T-cell (primary cell): ENCODE data around the gene DNAAF2. TPM values are rescaled to one million over a fixed set of nuclear protein-coding genes. Genes with fewer than 3 reads are reported as not detected.

Experiments
- ATAC-seq, 4 experiments: fragments of 200-7000 bp in 3 of 4; fragments of 150-1000 bp in 1 of 4; cut with Tn5 transposase; replicated peaks in 1 of 4; 1 replicate in 3 of 4; 2 replicates in 1 of 4; pipeline ENCODE4 v1.10.0; 2021; ENCODE audit warnings: moderate library complexity in 3 of 4, mild to moderate bottlenecking in 2 of 4, moderate number of reproducible peaks in 1 of 4
- CTCF ChIA-PET, 2 donors: fragments of 300-600 bp; sonication (Branson Sonifier 250); formaldehyde crosslinking; loops; one replicate each; lab custom pipeline; 2022; ENCODE audit warnings: antibody characterized with exemption in 2 of 2; lab: Charles Lee
- POLR2A ChIA-PET, 2 donors: fragments of 300-600 bp; sonication (Branson Sonifier 250); formaldehyde crosslinking; loops; one replicate each; lab custom pipeline; 2022; ENCODE audit warnings: antibody characterized with exemption in 2 of 2; lab: Charles Lee
- DNase-seq, 35 experiments: peaks; one replicate each; pipeline versions ENCODE4 v3.0.0 to v3.0.0-alpha.2; 2013 to 2023
- H3K27ac ChIP-seq: one replicate; pipeline ENCODE4 v1.5.1; 2013; ENCODE audit warnings: low read length
- H3K27me3 ChIP-seq, 2 experiments: replicated peaks in 1 of 2; 1 replicate in 1 of 2; 2 replicates in 1 of 2; pipeline versions ENCODE4 v1.6.1 to v1.7.0; 2013; ENCODE audit warnings: low read length in 1 of 2, mixed read lengths in 1 of 2; ENCODE audit not compliant: control insufficient read depth in 2 of 2, insufficient read depth in 2 of 2; ENCODE audit errors: extremely low read depth in 1 of 2
- H3K36me3 ChIP-seq, 2 donors: 1 replicate in 1 of 2; 2 replicates in 1 of 2; pipeline versions ENCODE4 v1.6.1 to v1.7.0; 2013; ENCODE audit warnings: low read length in 1 of 2; ENCODE audit not compliant: control insufficient read depth in 2 of 2, insufficient read depth in 1 of 2; ENCODE audit errors: extremely low read depth in 1 of 2
- H3K4me1 ChIP-seq, 2 experiments: 1 replicate in 1 of 2; 2 replicates in 1 of 2; pipeline versions ENCODE4 v1.6.1 to v1.7.0; 2013; ENCODE audit warnings: low read length in 2 of 2, mixed read lengths in 1 of 2; ENCODE audit not compliant: insufficient read depth in 2 of 2, control insufficient read depth in 1 of 2; ENCODE audit errors: extremely low read depth in 1 of 2
- H3K4me3 ChIP-seq, 2 donors: 1 replicate in 1 of 2; 2 replicates in 1 of 2; pipeline versions ENCODE4 v1.5.1 to v1.7.0; 2013; ENCODE audit warnings: mild to moderate bottlenecking in 2 of 2, low read length in 1 of 2, moderate library complexity in 1 of 2; ENCODE audit not compliant: control insufficient read depth in 1 of 2; ENCODE audit errors: extremely low read depth in 1 of 2
- H3K9me3 ChIP-seq: 2 replicates; pipeline ENCODE4 v1.7.0; 2013
- H3K27ac Mint-ChIP-seq, 2 donors: one replicate each; pipeline ENCODE4 v1.8.0; 2020 to 2021; ENCODE audit warnings: mild to moderate bottlenecking in 2 of 2, mixed read lengths in 2 of 2
- H3K27me3 Mint-ChIP-seq, 2 donors: one replicate each; pipeline ENCODE4 v1.8.0; 2021 to 2022; ENCODE audit warnings: mixed read lengths in 2 of 2
- H3K36me3 Mint-ChIP-seq: one replicate; pipeline ENCODE4 v1.8.0; 2021; ENCODE audit warnings: mixed read lengths
- H3K4me1 Mint-ChIP-seq, 3 donors: one replicate each; pipeline ENCODE4 v1.8.0; 2020 to 2022; ENCODE audit warnings: mixed read lengths in 3 of 3, mild to moderate bottlenecking in 1 of 3
- H3K4me3 Mint-ChIP-seq, 3 donors: one replicate each; pipeline ENCODE4 v1.8.0; 2020 to 2022; ENCODE audit warnings: mild to moderate bottlenecking in 3 of 3, mixed read lengths in 3 of 3, moderate library complexity in 3 of 3
- H3K9me3 Mint-ChIP-seq, 3 donors: one replicate each; pipeline ENCODE4 v1.8.0; 2020 to 2022; ENCODE audit warnings: mixed read lengths in 3 of 3
- WGBS: methylation state at CpG from one replicate; pipeline ENCODE4 v1.1.5; 2013; ENCODE audit warnings: missing lambda C conversion rate; ENCODE audit not compliant: insufficient coverage; 5-methylcytosine and 5-hydroxymethylcytosine counted together
- total RNA-seq, 35 experiments: library from RNA in 6 of 35; stranded (reverse) in 6 of 35; fragments of 120-200 nt in 1 of 35; gene quantifications; one replicate each; pipeline versions ENCODE4 v1.2.1 to v1.2.4 and lab custom pipeline; 2013 to 2026

The DNAAF2 gene
- total RNA-seq, 5 donors from 2014 or later (not counting 1 experiment from before 2014, with no cell fraction given) = 8.2 to 26.7 (median 10.0) TPM

DNA sequence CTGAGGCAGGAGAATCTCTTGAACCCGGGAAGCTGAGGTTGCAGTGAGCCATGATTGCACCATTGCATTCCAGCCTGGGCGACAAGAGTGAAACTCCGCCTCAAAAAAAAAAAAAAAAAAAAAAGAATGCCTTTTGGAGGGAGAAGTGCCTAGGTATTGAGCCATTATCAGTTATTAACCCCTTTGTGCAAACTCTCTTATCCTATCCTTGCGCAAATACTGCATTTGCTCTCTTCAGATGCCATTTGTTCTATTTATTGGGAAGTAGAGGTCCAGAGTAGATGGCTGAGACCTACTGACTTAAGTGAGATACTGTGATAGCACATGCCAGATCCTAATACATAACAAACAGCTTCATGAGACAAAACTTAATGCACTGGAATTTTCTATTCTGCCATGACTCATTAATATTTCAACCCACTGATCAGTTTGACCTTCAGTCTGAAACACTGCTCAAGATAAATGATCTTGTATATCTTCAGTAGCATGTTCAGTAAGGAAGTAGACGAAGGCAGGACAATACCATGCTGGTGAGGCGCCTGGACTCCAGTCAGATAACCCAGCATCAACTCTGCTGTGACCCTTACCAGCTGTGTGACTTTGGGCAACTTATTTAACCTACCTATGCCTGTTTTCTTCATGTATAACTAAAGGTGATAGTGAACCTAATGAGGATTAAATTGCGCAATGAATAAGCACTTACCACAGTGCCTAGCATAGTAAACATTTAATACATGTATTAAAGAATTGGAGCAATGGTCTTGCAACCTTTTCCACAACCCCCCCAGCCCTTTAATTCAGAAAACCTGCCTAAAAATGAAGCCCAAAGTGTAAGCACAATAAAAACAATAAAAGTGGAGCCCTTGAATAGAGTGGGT lies 5.7 kb upstream of the DNAAF2 start:
- no peaks in the 10 kb centered on the region for H3K27me3 Mint-ChIP-seq
- peaks cover 43 to 68% (median 62%) of the 10 kb centered on the region in 3 donors for H3K4me1 Mint-ChIP-seq

GRCh38 chr14:49637534-49638078 lies 2.6 kb upstream of the DNAAF2 start:
- Histone ChIP-seq H3K27ac (no peak overlapping the region), H3K36me3 (peaks cover 0 to 11% of the 10 kb centered on the region in 2 donors), H3K4me3 (no peak overlapping the region), H3K9me3 (no peaks in the 10 kb centered on the region), H3K27me3 (no peaks in the 10 kb centered on the region), H3K4me1 (peaks cover 2 to 37% of the 10 kb centered on the region in 2 experiments)
- no peak for ATAC-seq
- no peak for DNase-seq
- Mint-ChIP-seq H3K36me3 (peaks cover 18% of the 10 kb centered on the region), H3K4me1 (peaks cover 60 to 72% (median 61%) of the 10 kb centered on the region in 3 donors), H3K4me3 (peak overlapping the region in 2 of 3 donors; percentile 21 to 97), H3K9me3 (no peaks in the 10 kb centered on the region), H3K27me3 (no peaks in the 10 kb centered on the region), H3K27ac (peak overlapping the region; percentile 70 to 96)
- WGBS = no CpG with 5 or more reads among the region's 3 CpGs
- CTCF ChIA-PET = interaction anchor here in 1 of 2 donors (2.1 kb wide), 1 partner anchor 17 kb away, joined by 8 read pairs; the partner anchor contains the start of genes MGAT2 and RPL36AL
- POLR2A ChIA-PET = interaction anchor here (0.5 to 0.7 kb wide), 2 partner anchors 389 to 731 kb away, joined by 5 to 6 read pairs; no protein-coding TSS in a partner anchor

More for the DNA sequence above, 5.7 kb upstream of the DNAAF2 start:
- ATAC-seq = no peak
- Mint-ChIP-seq H3K4me3 (no peak overlapping the region), H3K9me3 (no peaks in the 10 kb centered on the region), H3K36me3 (peaks cover 21% of the 10 kb centered on the region), H3K27ac (peak overlapping the region in 1 of 2 donors; percentile 61)
- Histone ChIP-seq H3K4me1 (peaks cover 2 to 24% of the 10 kb centered on the region in 2 experiments), H3K36me3 (peaks cover 0 to 11% of the 10 kb centered on the region in 2 donors), H3K27ac (no peak overlapping the region), H3K4me3 (no peak overlapping the region), H3K9me3 (no peaks in the 10 kb centered on the region), H3K27me3 (no peaks in the 10 kb centered on the region)
- DNase-seq = no peak
- CTCF ChIA-PET = interaction anchor here in 1 of 2 donors (0.6 to 0.7 kb wide), 2 partner anchors 52 to 183 kb away, joined by 4 to 7 read pairs; no protein-coding TSS in a partner anchor
- POLR2A ChIA-PET = interaction anchor here in 1 of 2 donors (0.6 kb wide), 1 partner anchor 88 kb away, joined by 3 read pairs; no protein-coding TSS in a partner anchor
- WGBS = no CpG with 5 or more reads among the region's 7 CpGs

DNA sequence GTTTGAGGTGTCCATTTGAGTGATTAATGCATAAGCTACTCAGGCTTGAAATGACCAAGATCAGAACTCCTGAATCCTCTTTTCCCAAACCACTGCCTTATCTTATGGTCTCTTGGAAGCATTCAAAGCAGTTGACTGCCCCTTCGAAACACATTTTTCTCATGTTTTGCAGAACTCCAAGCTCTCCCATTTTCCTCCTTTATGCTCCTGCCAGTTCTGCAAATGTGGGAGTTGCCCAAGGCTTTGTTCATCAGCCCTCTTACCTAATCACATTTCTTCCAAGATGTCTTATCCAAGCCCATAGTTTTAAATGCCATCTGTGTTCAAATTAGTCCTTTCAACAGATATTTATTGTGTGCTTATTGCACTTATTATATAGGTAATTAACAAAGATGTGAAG lies 1.8 kb upstream of the DNAAF2 start:
- Histone ChIP-seq H3K9me3 (no peaks in the 10 kb centered on the region), H3K4me1 (peaks cover 2 to 41% of the 10 kb centered on the region in 2 experiments), H3K27ac (peak overlapping the region; percentile 98), H3K4me3 (no peak overlapping the region), H3K27me3 (no peaks in the 10 kb centered on the region), H3K36me3 (peaks cover 0 to 11% of the 10 kb centered on the region in 2 donors)
- CTCF ChIA-PET = interaction anchor here (0.6 to 2.2 kb wide), 4 partner anchors 16 to 590 kb away, joined by 3 to 13 read pairs (median 6); partner anchors contain the start of genes MGAT2 (in 1 of the 2), RPL36AL (in 1 of the 2) and RPS29 (in 1 of the 2)
- no CpG with 5 or more reads among the region's 1 CpG for WGBS
- Mint-ChIP-seq H3K4me3 (peak overlapping the region; percentile 64 to 97 (median 95)), H3K27me3 (no peaks in the 10 kb centered on the region), H3K27ac (peak overlapping the region; percentile 58 to 96), H3K9me3 (no peaks in the 10 kb centered on the region), H3K36me3 (peaks cover 18% of the 10 kb centered on the region), H3K4me1 (peaks cover 58 to 70% (median 61%) of the 10 kb centered on the region in 3 donors)
- ATAC-seq (no peak), DNase-seq (no peak)
- POLR2A ChIA-PET = interaction anchor here in 1 of 2 donors (0.5 to 0.7 kb wide), 3 partner anchors 52 to 732 kb away, joined by 3 to 5 read pairs (median 4); no protein-coding TSS in a partner anchor

DNA sequence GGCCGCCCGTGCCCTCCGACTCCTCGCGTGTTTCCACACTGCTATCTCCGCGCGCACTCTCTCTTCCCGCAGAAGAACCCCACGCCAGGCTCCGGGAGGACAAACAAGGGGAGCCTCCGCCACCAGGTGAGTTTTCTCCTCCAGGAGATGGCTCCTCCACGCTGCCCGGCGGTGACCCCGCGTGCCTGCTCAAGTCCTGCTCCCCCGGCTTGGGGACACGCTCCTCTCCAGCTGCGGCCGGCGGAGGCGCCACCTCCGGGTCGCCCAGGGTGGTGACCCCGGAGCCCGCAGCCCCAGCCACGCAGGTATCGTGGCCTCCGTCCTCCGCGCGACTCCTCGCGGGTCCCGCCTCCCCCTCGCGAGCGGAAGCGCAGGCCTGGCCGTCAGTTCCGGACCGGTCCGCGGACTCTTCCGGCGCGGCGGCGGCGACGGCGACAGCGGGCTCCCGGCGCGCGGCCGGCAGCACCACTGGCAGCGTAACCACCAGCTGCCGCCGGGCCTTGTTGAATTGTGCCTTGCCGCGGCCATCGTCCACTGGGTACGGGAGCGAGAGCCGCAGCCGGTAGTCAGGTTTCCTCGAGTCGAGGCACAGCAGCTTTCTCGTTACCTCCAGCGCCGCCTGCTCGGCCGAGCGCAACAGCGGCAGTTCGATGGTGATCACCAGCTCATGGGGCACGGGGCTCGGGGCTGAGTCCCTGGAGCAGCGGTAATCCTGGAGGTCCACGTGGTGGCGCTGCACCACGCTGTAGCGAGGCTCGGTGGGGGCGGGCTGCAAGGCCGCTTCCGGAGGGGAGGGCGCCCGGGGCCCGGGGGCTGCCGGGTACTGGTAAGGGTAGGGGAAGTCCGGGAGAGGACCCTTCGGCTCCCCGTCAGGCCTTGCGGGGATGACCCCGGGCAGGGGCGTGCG lies 1.2 kb downstream of the DNAAF2 start:
- H3K9me3 Mint-ChIP-seq = no peaks in the 10 kb centered on the region
- Histone ChIP-seq H3K4me1 (peaks cover 4 to 41% of the 10 kb centered on the region in 2 experiments), H3K27ac (peak overlapping the region; percentile 98), H3K36me3 (peaks cover 0 to 5% of the 10 kb centered on the region in 2 donors), H3K9me3 (no peaks in the 10 kb centered on the region), H3K4me3 (peak overlapping the region; percentile 92 to 96), H3K27me3 (no peaks in the 10 kb centered on the region)
- ChIA-PET CTCF (interaction anchor here (0.5 to 4.5 kb wide), 31 partner anchors 10 to 528 kb away, joined by 3 to 77 read pairs (median 4); partner anchors contain the start of genes MGAT2 (in 2 of the 2), RPL36AL (in 2 of the 2), KLHDC2 (in 1 of the 2) and LRR1 (in 1 of the 2)), POLR2A (interaction anchor here (0.6 to 2.7 kb wide), 12 partner anchors 10 to 481 kb away, joined by 3 to 59 read pairs (median 4); partner anchors contain the start of genes NEMF (in 2 of the 2), RPL36AL (in 2 of the 2), KLHDC2 (in 1 of the 2) and MGAT2 (in 1 of the 2))
- peak; percentile 83 to 96 (median 91) for DNase-seq
- peak overlapping the region; percentile 92 to 94 for H3K27ac Mint-ChIP-seq
- peaks cover 48 to 68% (median 63%) of the 10 kb centered on the region in 3 donors for H3K4me1 Mint-ChIP-seq
- H3K27me3 Mint-ChIP-seq = no peaks in the 10 kb centered on the region
- peak overlapping the region; percentile 95 to 99 (median 97) for H3K4me3 Mint-ChIP-seq
- H3K36me3 Mint-ChIP-seq = peaks cover 17% of the 10 kb centered on the region
- WGBS = under 1% methylated on average over 97 of the region's 101 CpGs
- ATAC-seq = peak; percentile 84 to 88 (median 85)

DNA sequence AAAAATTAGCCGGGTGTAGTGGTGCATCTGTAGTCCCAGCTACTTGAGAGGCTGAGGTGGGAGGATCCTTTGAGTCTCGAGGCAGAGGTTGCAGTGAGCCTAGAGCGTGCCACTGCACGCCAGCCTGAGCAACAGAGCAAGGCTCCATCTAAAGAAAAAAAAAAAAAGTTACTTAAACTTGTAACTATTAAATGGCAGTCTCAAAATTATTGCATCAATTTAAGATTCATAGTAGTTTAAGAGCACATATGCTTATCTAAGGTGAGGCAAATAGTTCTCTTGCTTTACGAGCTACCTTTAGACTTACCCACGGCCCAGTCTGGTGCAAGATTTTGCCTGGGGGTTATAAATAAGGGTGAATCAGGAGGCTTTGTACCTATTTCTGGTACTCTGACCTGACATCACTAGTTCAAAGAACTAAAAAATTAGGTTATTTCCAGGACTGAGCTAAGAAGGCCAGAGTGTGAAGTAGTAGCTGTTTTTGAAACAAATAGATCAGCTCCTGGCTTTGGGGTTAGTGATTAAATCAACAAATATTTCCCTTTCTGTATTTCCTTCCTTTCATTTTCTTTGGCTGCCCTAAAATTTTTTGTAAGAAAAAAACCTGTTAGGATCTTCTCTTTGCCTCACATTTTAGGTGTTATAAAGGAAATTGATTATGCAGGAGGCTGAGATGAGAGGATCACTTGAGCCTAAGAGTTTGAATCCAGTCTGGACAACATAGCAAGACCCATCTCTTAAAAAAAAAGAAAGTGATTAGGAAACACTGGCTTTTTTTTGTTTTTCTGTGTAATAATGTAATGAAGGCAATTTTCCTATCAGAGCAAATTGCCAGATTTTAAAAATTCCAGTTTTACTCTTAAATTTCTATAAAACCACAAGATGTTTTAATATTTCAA lies 10.9 kb downstream of the DNAAF2 start:
- DNase-seq (peak in 3 of 35 experiments; percentile 11 to 64 (median 18)), ATAC-seq (no peak)
- POLR2A ChIA-PET = interaction anchor here in 1 of 2 donors (0.5 to 2.6 kb wide), 7 partner anchors 9 to 688 kb away, joined by 4 to 14 read pairs (median 5); partner anchors contain the start of genes DNAAF2, KLHDC2 and RPS29
- no peak overlapping the region for H3K4me3 ChIP-seq
- peak overlapping the region; percentile 97 to 99 (median 97) for H3K4me3 Mint-ChIP-seq
- peak overlapping the region; percentile 64 for H3K27ac ChIP-seq
- peaks cover 47 to 58% (median 51%) of the 10 kb centered on the region in 3 donors for H3K4me1 Mint-ChIP-seq
- CTCF ChIA-PET = interaction anchor here (0.5 to 2.9 kb wide), 11 partner anchors 8 to 360 kb away, joined by 3 to 26 read pairs (median 3); partner anchors contain the start of genes DNAAF2 (in 1 of the 2) and LRR1 (in 1 of the 2)
- WGBS = no CpG with 5 or more reads among the region's 6 CpGs
- H3K27me3 ChIP-seq = no peaks in the 10 kb centered on the region
- peaks cover 20 to 27% of the 10 kb centered on the region in 2 experiments for H3K4me1 ChIP-seq
- peaks cover 15% of the 10 kb centered on the region for H3K36me3 Mint-ChIP-seq
- H3K9me3 ChIP-seq = no peaks in the 10 kb centered on the region
- no peaks in the 10 kb centered on the region for H3K9me3 Mint-ChIP-seq
- H3K27me3 Mint-ChIP-seq = no peaks in the 10 kb centered on the region
- H3K36me3 ChIP-seq = no peaks in the 10 kb centered on the region
- H3K27ac Mint-ChIP-seq = peak overlapping the region; percentile 85 to 90
